Calu3 (cell line): ENCODE measurements around the gene S100A11. TPM values are rescaled to one million over a fixed set of nuclear protein-coding genes. Genes with fewer than 3 reads are reported as not detected.

ENCODE experiments used
- BruUV-seq: library from RNA; stranded (reverse); fragments of 400-500 nt; replicated peaks from 2 replicates; lab custom pipeline; 2021; lab: Mats Ljungman, UMichigan
- CTCF ChIA-PET: fragments of 300-600 bp; sonication (Branson Sonifier 250); formaldehyde crosslinking; loops from one replicate; lab custom pipeline; 2022; ENCODE audit warnings: antibody characterized with exemption; lab: Charles Lee
- DNase-seq: peaks from one replicate; pipeline ENCODE4 v3.0.0; 2022
- H3K27ac Mint-ChIP-seq: one replicate; pipeline ENCODE4 v1.8.0; 2022; ENCODE audit warnings: mixed read lengths; ENCODE audit not compliant: unreplicated experiment
- H3K27me3 Mint-ChIP-seq: one replicate; pipeline ENCODE4 v1.8.0; 2022; ENCODE audit warnings: mixed read lengths; ENCODE audit not compliant: unreplicated experiment
- H3K36me3 Mint-ChIP-seq: one replicate; pipeline ENCODE4 v1.8.0; 2022; ENCODE audit warnings: mild to moderate bottlenecking, moderate library complexity, mixed read lengths; ENCODE audit not compliant: insufficient read depth, unreplicated experiment
- H3K4me1 Mint-ChIP-seq: one replicate; pipeline ENCODE4 v1.8.0; 2022; ENCODE audit warnings: mild to moderate bottlenecking, low read depth, mixed read lengths; ENCODE audit not compliant: unreplicated experiment
- H3K4me3 Mint-ChIP-seq: one replicate; pipeline ENCODE4 v1.8.0; 2022; ENCODE audit warnings: mild to moderate bottlenecking, low read depth, moderate library complexity, mixed read lengths; ENCODE audit not compliant: unreplicated experiment
- H3K9me3 Mint-ChIP-seq: one replicate; pipeline ENCODE4 v1.8.0; 2022; ENCODE audit warnings: low read depth, mixed read lengths; ENCODE audit not compliant: unreplicated experiment
- CTCF ChIP-seq: fragments of 200-600 bp; IDR thresholded peaks from one replicate; pipeline ENCODE4 v1.8.0; 2022; ENCODE audit warnings: antibody characterized with exemption; ENCODE audit not compliant: unreplicated experiment
- intact Hi-C: fragments of 100-400 bp; cut with micrococcal nuclease; formaldehyde crosslinking; loops from one replicate; pipeline ENCODE4 v1.10.0; 2022; ENCODE audit not compliant: unreplicated experiment
- total RNA-seq: library from RNA; stranded (reverse); gene quantifications from 2 replicates; pipeline ENCODE4 v1.2.3, GENCODE V29; 2022

Gene S100A11
- total RNA-seq, 1 experiment from 2014 or later, result 1,217 TPM

GRCh38 chr1:152044386-152044785 is 7.6 kb upstream of the S100A11 start:
- CTCF ChIA-PET, result no interaction called here
- H3K27ac Mint-ChIP-seq, result no peak overlapping the region
- intact Hi-C loops, result no loop called here
- peaks cover 16% of the 10 kb centered on the region for H3K36me3 Mint-ChIP-seq
- H3K27me3 Mint-ChIP-seq, result no peaks in the 10 kb centered on the region
- no peak for DNase-seq
- no peak for TF ChIP-seq CTCF
- peaks cover 8% of the 10 kb centered on the region for H3K4me1 Mint-ChIP-seq
- peaks cover 3% of the 10 kb centered on the region for H3K9me3 Mint-ChIP-seq
- no TSS peak for BruUV-seq
- no peak overlapping the region for H3K4me3 Mint-ChIP-seq

- BruUV-seq, result no TSS peak
- Mint-ChIP-seq H3K9me3 (peaks cover 3% of the 10 kb centered on the region), H3K27me3 (no peaks in the 10 kb centered on the region), H3K27ac (no peak overlapping the region), H3K4me1 (peaks cover 8% of the 10 kb centered on the region), H3K36me3 (peaks cover 16% of the 10 kb centered on the region), H3K4me3 (no peak overlapping the region)
- intact Hi-C loops, result no loop called here
- no peak for DNase-seq
- CTCF ChIA-PET, result no interaction called here
- TF ChIP-seq CTCF, result no peak
Measured at GRCh38 chr1:152043870-152044269, 7.1 kb upstream of the S100A11 start.

- intact Hi-C loops, result no loop called here
- no peak overlapping the region for H3K4me3 Mint-ChIP-seq
- no TSS peak for BruUV-seq
- TF ChIP-seq CTCF, result no peak
- H3K4me1 Mint-ChIP-seq, result peaks cover 8% of the 10 kb centered on the region
- DNase-seq, result no peak
- no peak overlapping the region for H3K27ac Mint-ChIP-seq
- CTCF ChIA-PET, result no interaction called here
- H3K9me3 Mint-ChIP-seq, result peaks cover 3% of the 10 kb centered on the region
- H3K36me3 Mint-ChIP-seq, result peaks cover 3% of the 10 kb centered on the region
- H3K27me3 Mint-ChIP-seq, result no peaks in the 10 kb centered on the region
Measured at GRCh38 chr1:152042030-152042429, 5.2 kb upstream of the S100A11 start.

- BruUV-seq, result no TSS peak
- intact Hi-C loops, result no loop called here
- Mint-ChIP-seq H3K36me3 (peaks cover 24% of the 10 kb centered on the region), H3K27me3 (no peaks in the 10 kb centered on the region), H3K27ac (no peak overlapping the region), H3K9me3 (peaks cover 1% of the 10 kb centered on the region), H3K4me3 (no peak overlapping the region), H3K4me1 (peaks cover 4% of the 10 kb centered on the region)
- CTCF ChIA-PET, result interaction anchor here (1.3 to 1.4 kb wide), 2 partner anchors 8 to 38 kb away, joined by 3 to 10 read pairs; no protein-coding TSS in a partner anchor
- TF ChIP-seq CTCF, result no peak
- no peak for DNase-seq
Measured at GRCh38 chr1:152039886-152040285, 3.1 kb upstream of the S100A11 start.
